K562 (cell line): ENCODE data around the gene DLGAP3. TPM values are rescaled to one million over a fixed set of nuclear protein-coding genes. Genes with fewer than 3 reads are reported as not detected.

ENCODE experiments used
- MAFF ChIP-seq: IDR thresholded peaks from 2 replicates; pipeline ENCODE4 v1.6.1; 2012; ENCODE audit warnings: low read length, improper control_type of control experiment
- MEF2A ChIP-seq: IDR thresholded peaks from 2 replicates; pipeline ENCODE4 v1.6.1; 2011; ENCODE audit warnings: low read depth, mild to moderate bottlenecking, low read length, moderate library complexity; ENCODE audit not compliant: control insufficient read depth
- PCBP2 ChIP-seq: fragments of 200-400 bp; formaldehyde crosslinking; IDR thresholded peaks from 2 replicates; pipeline ENCODE4 v1.6.1; 2018; ENCODE audit warnings: low read length, low read depth, mild to moderate bottlenecking, moderate library complexity; ENCODE audit not compliant: poor library complexity, severe bottlenecking
- RBM22 ChIP-seq: fragments of 200-400 bp; formaldehyde crosslinking; IDR thresholded peaks from 2 replicates; pipeline ENCODE4 v1.6.1; 2018; ENCODE audit warnings: low read length, low read depth; ENCODE audit not compliant: poor library complexity, severe bottlenecking
- SETDB1 ChIP-seq: IDR thresholded peaks from one replicate; pipeline ENCODE4 v1.6.1; 2012; ENCODE audit warnings: low read length, control low read depth, inconsistent platforms
- SMAD1 ChIP-seq: fragments of 150-350 bp; IDR thresholded peaks from 2 replicates; pipeline ENCODE4 v1.6.1; 2014; ENCODE audit warnings: low read length, low read depth; ENCODE audit not compliant: partially characterized antibody
- SOX6 ChIP-seq: fragments of 450-650 bp; IDR thresholded peaks from 2 replicates; pipeline ENCODE4 v1.6.1; 2014; ENCODE audit warnings: mild to moderate bottlenecking
- SP2 ChIP-seq: IDR thresholded peaks from 2 replicates; pipeline ENCODE4 v1.6.1; 2011; ENCODE audit warnings: mild to moderate bottlenecking, low read depth, low read length, moderate library complexity; ENCODE audit not compliant: poor library complexity, severe bottlenecking; ENCODE audit errors: extremely low read depth
- UBTF ChIP-seq, 2 experiments: IDR thresholded peaks; 2 replicates each; pipeline ENCODE4 v1.6.1; 2012; ENCODE audit warnings: improper control_type of control experiment in 2 of 2, low read depth in 2 of 2, low read length in 2 of 2, borderline replicate concordance in 1 of 2
- XRCC4 ChIP-seq: IDR thresholded peaks from one replicate; pipeline ENCODE4 v1.6.1; 2011; ENCODE audit not compliant: insufficient read depth, insufficient read length; ENCODE audit errors: extremely low read depth
- ZC3H8 ChIP-seq: fragments of 450-650 bp; IDR thresholded peaks from 2 replicates; pipeline ENCODE4 v1.6.1; 2017
- ZNF609 ChIP-seq: sonication (generic); formaldehyde crosslinking; IDR thresholded peaks from 2 replicates; pipeline ENCODE4 v1.8.1; 2023; ENCODE audit warnings: missing genetic modification reagents, mild to moderate bottlenecking, borderline replicate concordance
- polyA plus RNA-seq, 8 experiments: library from polyadenylated mRNA; depleted of rRNA in 4 of 8; stranded (reverse) in 5 of 8; unstranded in 3 of 8; fragments of >200 nt; fragmentation: Nextera tagmentation in 2 of 8; fragmentation: Illumina TruSeq in 1 of 8; extraction: Ambion mirVana in 2 of 8; extraction: Trizol in 1 of 8; gene quantifications; 2 replicates each; pipeline versions ENCODE4 v1.2.1 to v1.2.3, GENCODE V29; 2011 to 2014; ENCODE audit warnings: inconsistent platforms in 1 of 8, missing spikeins in 1 of 8
- total RNA-seq, 7 experiments: library from RNA; depleted of rRNA in 6 of 7; stranded (reverse); fragments of >200 nt in 6 of 7; fragmentation: Illumina TruSeq in 2 of 7; extraction: Trizol in 2 of 7; gene quantifications; 2 replicates each; pipeline versions ENCODE4 v1.2.1 to v1.2.3, GENCODE V29; 2011 to 2021; ENCODE audit warnings: low replicate concordance in 1 of 7
- TF ChIP-seq, protein P1 (sequence below): fragments of 450-650 bp; IDR thresholded peaks from 2 replicates; pipeline ENCODE4 v1.6.1; 2016; ENCODE audit warnings: borderline replicate concordance

The DLGAP3 gene
- total and polyA plus RNA-seq, 9 of the 15 experiments (the other 6 are each of a cell fraction or from before 2014, with no cell fraction given), result 0.01 to 0.16 (median 0.07) TPM; not detected in 6

DNA sequence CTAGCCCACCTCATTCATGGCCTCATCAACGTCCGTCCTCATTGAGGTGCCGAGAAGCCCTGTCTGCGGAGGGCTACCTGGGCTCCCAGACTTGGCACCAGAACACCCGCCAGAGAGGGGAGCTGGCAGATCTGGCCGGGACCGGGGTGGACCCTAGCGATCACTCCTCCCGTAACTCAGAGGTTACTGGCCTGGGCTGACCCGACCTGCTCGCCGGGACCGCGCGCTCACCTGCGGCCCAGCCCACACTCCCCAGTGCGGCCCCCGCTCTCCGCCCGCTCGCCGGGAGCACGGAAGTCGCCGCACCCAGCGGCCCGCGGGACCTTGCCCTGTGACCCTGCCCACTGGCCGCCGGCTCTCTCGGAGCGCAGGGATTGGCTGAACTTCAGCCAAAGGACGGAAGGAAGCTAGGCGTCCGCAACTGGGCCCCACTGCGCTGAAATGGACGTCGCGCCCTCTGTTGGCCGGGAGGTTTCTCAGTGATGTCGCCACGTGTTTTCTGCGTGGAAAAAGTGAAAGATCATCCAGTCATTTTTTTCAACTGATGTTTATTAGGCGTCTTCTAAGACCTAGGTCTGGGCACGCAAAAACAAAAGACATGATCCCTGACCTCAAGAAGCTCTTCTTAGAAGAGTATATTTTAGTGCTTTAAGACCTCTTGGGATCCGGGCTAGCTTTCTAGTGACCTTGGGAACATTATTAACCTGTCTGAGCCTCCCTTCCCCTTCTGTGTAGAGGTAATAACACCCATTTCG is 69.8 kb downstream of the DLGAP3 start, which contains the start of gene SMIM12 (continued):
- TF ChIP-seq PCBP2 (no peak), ZC3H8 (no peak), SMAD1 (peak; percentile 83), SOX6 (peak; percentile 79; the same call in 1 of the 2 replicates), MEF2A (no peak), XRCC4 (no peak), ZNF609 (CRISPR knock-in tag) (no peak), RBM22 (no peak), SETDB1 (no peak), UBTF (IDR thresholded peaks at IDR 0.05; ENCODE audit: borderline replicate concordance in 1 of 2, low read depth in 2 of 2, low read length in 2 of 2) (no peak), SP2 (peak; percentile 77), MAFF (no peak)
- TF ChIP-seq, protein P1, sequence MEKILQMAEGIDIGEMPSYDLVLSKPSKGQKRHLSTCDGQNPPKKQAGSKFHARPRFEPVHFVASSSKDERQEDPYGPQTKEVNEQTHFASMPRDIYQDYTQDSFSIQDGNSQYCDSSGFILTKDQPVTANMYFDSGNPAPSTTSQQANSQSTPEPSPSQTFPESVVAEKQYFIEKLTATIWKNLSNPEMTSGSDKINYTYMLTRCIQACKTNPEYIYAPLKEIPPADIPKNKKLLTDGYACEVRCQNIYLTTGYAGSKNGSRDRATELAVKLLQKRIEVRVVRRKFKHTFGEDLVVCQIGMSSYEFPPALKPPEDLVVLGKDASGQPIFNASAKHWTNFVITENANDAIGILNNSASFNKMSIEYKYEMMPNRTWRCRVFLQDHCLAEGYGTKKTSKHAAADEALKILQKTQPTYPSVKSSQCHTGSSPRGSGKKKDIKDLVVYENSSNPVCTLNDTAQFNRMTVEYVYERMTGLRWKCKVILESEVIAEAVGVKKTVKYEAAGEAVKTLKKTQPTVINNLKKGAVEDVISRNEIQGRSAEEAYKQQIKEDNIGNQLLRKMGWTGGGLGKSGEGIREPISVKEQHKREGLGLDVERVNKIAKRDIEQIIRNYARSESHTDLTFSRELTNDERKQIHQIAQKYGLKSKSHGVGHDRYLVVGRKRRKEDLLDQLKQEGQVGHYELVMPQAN, result 0 out of 2 replicates have a peak, but pooled peaks have one; percentile 31
